Mucosa of descending colon (tissue), 3 donors: ENCODE measurements around the gene ZNF462. TPM values are rescaled to one million over a fixed set of nuclear protein-coding genes. Genes with fewer than 3 reads are reported as not detected.

Source experiments
- ATAC-seq: fragments of 200-7000 bp; cut with Tn5 transposase; one replicate; pipeline ENCODE4 v1.9.1; 2020; ENCODE audit warnings: mild to moderate bottlenecking, moderate library complexity
- DNase-seq, 3 donors: peaks; one replicate each; pipeline ENCODE4 v3.0.0-alpha.2; 2020
- H3K36me3 ChIP-seq: fragments of 200-600 bp; one replicate; pipeline ENCODE4 v1.8.0; 2021; ENCODE audit warnings: low read depth, mild to moderate bottlenecking
- H3K4me1 ChIP-seq: fragments of 200-600 bp; one replicate; pipeline ENCODE4 v1.8.0; 2021; ENCODE audit warnings: low read depth, mild to moderate bottlenecking
- H3K4me3 ChIP-seq: fragments of 200-600 bp; one replicate; pipeline ENCODE4 v1.8.0; 2021; ENCODE audit warnings: mild to moderate bottlenecking
- H3K9me3 ChIP-seq: fragments of 200-600 bp; one replicate; pipeline ENCODE4 v1.8.0; 2021; ENCODE audit warnings: mild to moderate bottlenecking
- intact Hi-C, 2 donors: fragments of 100-400 bp; cut with DNase I in 1 of 2; cut with micrococcal nuclease in 1 of 2; formaldehyde crosslinking; loops; one replicate each; pipeline versions ENCODE4 v1.11.0 to v1.11.1; 2022; cut with DNase I, micrococcal nuclease
- total RNA-seq, 3 donors: library from RNA; stranded (reverse); fragmentation: NEBNext Ultra II Directional in 2 of 3; extraction: Animal tissue kit (Norgen Biotek cat#: 25700) in 2 of 3; gene quantifications; one replicate each; pipeline versions ENCODE4 v1.2.1 to v1.2.4, GENCODE V29; 2021 to 2023
- TF ChIP-seq, protein P1 (sequence below): fragments of 200-600 bp; IDR thresholded peaks from one replicate; pipeline ENCODE4 v1.8.0; 2022; ENCODE audit warnings: antibody characterized with exemption, mild to moderate bottlenecking
- donor health status: DM: no; HTN: no; CAD: no; lungs with moderate emphysema.
- donor health status: DM: no; HTN: no; CAD: no.
- donor health status: DM: no; HTN: yes; CAD: no.

The ZNF462 gene
- total RNA-seq, 3 donors from 2014 or later, result 34.8 to 54.7 (median 48.7) TPM

DNA sequence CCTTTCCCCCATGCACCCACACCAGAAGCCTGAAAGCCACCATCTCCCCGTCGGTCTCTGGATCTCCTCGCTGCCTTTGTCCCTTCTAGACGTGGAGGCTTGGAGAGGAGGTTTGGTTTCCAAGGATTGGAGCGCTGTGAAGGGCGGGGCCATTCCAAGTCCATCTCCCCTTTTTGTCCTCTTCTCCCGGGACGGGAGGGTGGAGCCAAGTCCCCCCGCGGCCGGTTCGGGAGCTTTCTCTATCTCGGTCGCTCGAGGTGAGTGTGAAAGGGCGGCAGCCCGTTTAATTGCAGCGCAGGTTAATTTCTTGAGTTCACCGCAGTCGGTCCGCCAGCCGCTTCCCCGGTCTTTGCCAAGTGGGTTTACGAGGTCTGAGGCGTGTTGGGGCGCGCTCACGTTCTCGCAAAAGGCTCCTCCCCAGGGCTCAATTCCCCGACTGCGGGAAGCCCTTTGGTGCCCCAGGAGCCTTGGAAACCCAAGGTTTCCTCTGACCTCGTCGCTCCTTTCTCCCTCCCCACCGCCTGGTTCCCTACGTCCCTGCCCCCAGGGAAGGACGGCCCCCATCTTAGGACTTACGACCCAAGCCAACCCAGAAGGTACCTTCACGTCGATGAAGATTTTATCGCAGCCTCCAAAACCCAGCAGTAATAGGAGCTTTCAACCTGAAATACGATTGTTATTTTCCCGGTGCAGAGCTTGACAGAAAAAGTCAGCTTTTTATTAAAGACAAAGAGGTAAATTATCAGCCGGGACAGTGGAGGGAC lies 2.8 kb upstream of the ZNF462 start:
- peak overlapping the region; percentile 30 for H3K4me3 ChIP-seq
- DNase-seq (peak; percentile 70 to 79 (median 76)), ATAC-seq (peak; percentile 42)
- H3K4me1 ChIP-seq, result peaks cover 7% of the 10 kb centered on the region
- H3K36me3 ChIP-seq, result no peaks in the 10 kb centered on the region
- TF ChIP-seq, protein P1, sequence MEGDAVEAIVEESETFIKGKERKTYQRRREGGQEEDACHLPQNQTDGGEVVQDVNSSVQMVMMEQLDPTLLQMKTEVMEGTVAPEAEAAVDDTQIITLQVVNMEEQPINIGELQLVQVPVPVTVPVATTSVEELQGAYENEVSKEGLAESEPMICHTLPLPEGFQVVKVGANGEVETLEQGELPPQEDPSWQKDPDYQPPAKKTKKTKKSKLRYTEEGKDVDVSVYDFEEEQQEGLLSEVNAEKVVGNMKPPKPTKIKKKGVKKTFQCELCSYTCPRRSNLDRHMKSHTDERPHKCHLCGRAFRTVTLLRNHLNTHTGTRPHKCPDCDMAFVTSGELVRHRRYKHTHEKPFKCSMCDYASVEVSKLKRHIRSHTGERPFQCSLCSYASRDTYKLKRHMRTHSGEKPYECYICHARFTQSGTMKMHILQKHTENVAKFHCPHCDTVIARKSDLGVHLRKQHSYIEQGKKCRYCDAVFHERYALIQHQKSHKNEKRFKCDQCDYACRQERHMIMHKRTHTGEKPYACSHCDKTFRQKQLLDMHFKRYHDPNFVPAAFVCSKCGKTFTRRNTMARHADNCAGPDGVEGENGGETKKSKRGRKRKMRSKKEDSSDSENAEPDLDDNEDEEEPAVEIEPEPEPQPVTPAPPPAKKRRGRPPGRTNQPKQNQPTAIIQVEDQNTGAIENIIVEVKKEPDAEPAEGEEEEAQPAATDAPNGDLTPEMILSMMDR, result no peak
- H3K9me3 ChIP-seq, result no peaks in the 10 kb centered on the region
- intact Hi-C loops, result loop anchor here in 1 of 2 donors (5.0 kb wide), 1 partner anchor 62 kb away; no protein-coding TSS in a partner anchor

GRCh38 chr9:106860721-106861639 lies 2.0 kb upstream of the ZNF462 start:
- intact Hi-C loops, result loop anchor here in 1 of 2 donors (5.0 kb wide), 1 partner anchor 61 kb away; no protein-coding TSS in a partner anchor
- no peaks in the 10 kb centered on the region for H3K36me3 ChIP-seq
- peak overlapping the region; percentile 30 for H3K4me3 ChIP-seq
- DNase-seq, result peak; percentile 61 to 69 (median 63)
- ATAC-seq, result peak; percentile 20
- TF ChIP-seq, protein P1, result no peak
- H3K4me1 ChIP-seq, result peaks cover 7% of the 10 kb centered on the region
- no peaks in the 10 kb centered on the region for H3K9me3 ChIP-seq

- H3K36me3 ChIP-seq, result no peaks in the 10 kb centered on the region
- H3K4me1 ChIP-seq, result peaks cover 7% of the 10 kb centered on the region
- DNase-seq (no peak), ATAC-seq (no peak)
- TF ChIP-seq, protein P1, result no peak
- H3K4me3 ChIP-seq, result no peak overlapping the region
- H3K9me3 ChIP-seq, result no peaks in the 10 kb centered on the region
- intact Hi-C loops, result loop anchor here in 1 of 2 donors (5.0 kb wide), 1 partner anchor 61 kb away; no protein-coding TSS in a partner anchor
Measured at GRCh38 chr9:106861640-106862109, 1.3 kb upstream of the ZNF462 start.

DNA sequence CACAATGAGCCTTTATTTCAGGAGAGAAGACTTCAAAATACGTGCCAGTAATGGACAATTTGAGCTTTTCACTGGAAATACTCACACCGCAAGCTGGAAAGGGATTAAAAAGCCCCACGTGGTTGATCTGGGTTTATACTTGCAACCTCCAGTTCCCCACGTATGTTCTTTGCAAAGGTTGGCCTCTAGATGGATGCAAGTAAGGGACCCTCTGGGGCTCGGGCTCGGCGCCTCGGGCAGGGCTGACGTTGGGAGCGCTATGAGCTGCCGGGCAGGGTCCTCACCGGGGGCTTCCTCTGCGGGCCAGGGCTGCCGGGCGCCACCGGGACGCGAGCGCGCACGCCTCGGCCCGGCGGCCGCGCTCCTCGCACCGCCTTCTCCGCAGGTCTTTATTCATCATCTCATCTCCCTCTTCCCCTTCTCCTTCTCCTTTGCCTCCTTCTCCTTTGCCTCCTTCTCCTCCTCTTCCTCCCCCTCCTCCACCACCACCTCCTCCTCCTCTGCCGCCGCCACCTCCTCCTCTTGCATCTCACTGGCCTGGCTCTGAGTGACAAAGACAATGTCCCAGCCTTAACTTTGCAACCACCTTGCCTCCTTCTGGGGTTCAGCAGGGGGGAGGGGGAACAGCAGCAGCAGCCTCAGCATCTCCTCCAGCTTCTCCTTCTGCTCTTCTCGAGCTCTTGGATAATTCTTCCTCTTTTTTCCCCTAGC lies 701 bp upstream of the ZNF462 start:
- intact Hi-C loops, result loop anchor here in 1 of 2 donors (5.0 kb wide), 1 partner anchor 60 kb away; no protein-coding TSS in a partner anchor
- TF ChIP-seq, protein P1, result no peak
- peak; percentile 36 for ATAC-seq

More for the DNA sequence above, 701 bp upstream of the ZNF462 start:
- Histone ChIP-seq H3K4me1 (peaks cover 7% of the 10 kb centered on the region), H3K36me3 (no peaks in the 10 kb centered on the region), H3K4me3 (peak overlapping the region; percentile 3), H3K9me3 (no peaks in the 10 kb centered on the region)
- DNase-seq, result peak; percentile 56 to 66 (median 61)
